HG03066 (cell line): ENCODE data around the gene GIN1.

Experiments
- ATAC-seq: cut with Tn5 transposase; IDR thresholded peaks from one replicate; pipeline ENCODE4 v1.9.1; 2021; ENCODE audit warnings: low read depth; ENCODE audit not compliant: unreplicated experiment

GIN1 gene

DNA sequence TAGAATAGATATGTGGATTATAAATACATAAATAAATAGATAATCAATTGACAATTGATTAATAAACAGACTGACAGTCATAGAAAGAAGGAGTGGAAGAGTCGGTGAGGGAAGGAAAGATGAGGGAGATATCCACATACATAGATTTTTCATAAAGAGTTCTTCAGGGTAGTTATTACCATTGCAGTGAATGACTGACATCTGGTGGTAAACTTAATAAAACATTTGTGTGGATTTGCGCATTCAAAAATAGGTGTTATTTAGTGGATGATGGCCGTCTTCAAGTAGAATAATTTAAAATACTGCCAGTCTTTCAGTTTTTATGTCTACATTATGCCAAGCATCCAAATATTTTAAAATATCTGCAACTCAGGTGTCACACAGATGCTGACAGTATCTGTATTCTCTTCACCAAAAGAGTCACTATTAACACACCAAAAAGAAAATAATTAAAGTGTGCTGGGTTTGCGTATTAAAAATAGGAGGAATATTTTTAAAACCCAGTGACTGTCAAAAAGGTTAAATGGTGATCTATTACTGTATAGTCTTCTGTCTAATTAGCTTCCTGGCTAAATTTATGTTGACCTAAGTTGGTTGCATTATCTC, 78.8 kb downstream of the GIN1 start:
- no peak for ATAC-seq

DNA sequence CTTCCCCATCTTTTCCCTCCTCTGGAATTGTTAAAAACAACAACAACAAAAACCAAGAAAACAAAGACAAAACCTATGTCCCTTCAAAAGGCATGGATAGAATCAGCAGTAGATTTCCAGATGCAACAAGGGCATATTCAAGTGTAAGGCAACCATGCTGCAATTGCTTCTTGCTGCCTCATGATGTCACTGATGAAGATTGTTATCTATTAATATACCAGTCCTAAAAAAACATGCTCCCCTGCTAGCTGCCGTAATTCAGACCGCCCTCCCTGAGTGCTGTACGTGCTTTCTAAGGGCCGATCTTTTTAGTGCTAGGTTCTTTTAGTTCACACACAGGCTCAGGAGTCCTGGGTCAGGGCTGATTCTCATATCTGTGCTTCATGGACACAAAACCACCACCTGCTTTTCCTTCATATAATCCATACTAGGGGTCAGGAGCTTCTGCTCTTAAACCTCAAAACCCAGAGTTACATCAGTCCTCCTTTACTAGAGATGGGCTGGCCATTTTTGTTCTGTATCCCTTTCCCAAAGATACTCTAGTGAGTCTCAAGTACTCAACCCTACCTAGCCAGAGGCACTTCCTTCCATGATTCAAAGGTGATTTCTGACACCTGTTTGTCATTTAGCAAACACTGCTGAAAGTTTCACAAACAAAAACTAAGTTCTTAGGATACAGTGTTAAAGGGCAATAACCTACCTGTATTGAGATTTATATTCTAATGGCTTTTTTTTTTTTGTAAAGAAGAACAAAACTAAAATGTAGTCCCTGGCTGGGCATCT, 82.1 kb downstream of the GIN1 start:
- no peak for ATAC-seq

DNA sequence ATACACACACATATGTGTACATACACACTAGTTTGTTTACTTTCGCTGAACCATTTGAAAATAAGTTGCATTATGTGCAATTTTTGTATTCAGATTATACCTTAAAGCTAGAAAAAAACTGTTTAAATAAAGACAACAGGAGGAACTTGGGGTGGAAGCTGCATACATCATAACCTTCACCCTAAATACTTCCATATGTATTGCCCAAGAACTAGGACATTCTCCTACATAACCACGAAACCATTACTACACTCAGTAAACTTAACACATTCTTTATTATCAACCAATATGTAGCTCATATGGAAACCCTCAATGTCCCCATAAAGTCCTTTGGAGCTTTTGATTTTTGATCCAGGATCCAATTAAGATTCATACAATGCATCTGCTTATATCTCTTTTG, 83.3 kb downstream of the GIN1 start:
- no peak for ATAC-seq
